ENCODE measurements around the gene IL2RG.
A peak's percentile ranks its signal among the peaks of the same experiment; 100 is the strongest.

IL2RG gene

GRCh38 chrX:71068044-71068918, 43.1 kb downstream of the IL2RG start, which contains the start of gene SNX12:
SNX12 (minus strand) TSS chrX:71068334; CDS start chrX:71068306, 28 bp downstream.
- DNase-seq = peak; percentile 94

GRCh38 chrX:71067712-71068043, 43.7 kb downstream of the IL2RG start:
- DNase-seq = no peak

GRCh38 chrX:71067089-71067488, 44.3 kb downstream of the IL2RG start:
- no peak for DNase-seq

GRCh38 chrX:71060127-71060526, 51.2 kb downstream of the IL2RG start:
- DNase-seq = no peak

- no peak for DNase-seq
These were observed 53.4 kb downstream of the IL2RG start for GRCh38 chrX:71057848-71058530.
